Activated CD4-positive, alpha-beta T cell treated with anti-CD3 and anti-CD28 coated beads, Interleukin-10, Interleukin-2, amounts not matched to agents 100 ng/mL and 50 ng/mL, durations not matched to agents 16 hours and 8 hours (primary cell): ENCODE results near the gene LRP4.
"Not testable (repeated sequence)": the region's sequence is repeated elsewhere in the genome, so short reads cannot be mapped to it uniquely, and the experiment has no call there.

Source experiments
- DNase-seq: peaks from one replicate; pipeline ENCODE4 v3.0.0-alpha.2; 2020

The LRP4 gene, protein sequence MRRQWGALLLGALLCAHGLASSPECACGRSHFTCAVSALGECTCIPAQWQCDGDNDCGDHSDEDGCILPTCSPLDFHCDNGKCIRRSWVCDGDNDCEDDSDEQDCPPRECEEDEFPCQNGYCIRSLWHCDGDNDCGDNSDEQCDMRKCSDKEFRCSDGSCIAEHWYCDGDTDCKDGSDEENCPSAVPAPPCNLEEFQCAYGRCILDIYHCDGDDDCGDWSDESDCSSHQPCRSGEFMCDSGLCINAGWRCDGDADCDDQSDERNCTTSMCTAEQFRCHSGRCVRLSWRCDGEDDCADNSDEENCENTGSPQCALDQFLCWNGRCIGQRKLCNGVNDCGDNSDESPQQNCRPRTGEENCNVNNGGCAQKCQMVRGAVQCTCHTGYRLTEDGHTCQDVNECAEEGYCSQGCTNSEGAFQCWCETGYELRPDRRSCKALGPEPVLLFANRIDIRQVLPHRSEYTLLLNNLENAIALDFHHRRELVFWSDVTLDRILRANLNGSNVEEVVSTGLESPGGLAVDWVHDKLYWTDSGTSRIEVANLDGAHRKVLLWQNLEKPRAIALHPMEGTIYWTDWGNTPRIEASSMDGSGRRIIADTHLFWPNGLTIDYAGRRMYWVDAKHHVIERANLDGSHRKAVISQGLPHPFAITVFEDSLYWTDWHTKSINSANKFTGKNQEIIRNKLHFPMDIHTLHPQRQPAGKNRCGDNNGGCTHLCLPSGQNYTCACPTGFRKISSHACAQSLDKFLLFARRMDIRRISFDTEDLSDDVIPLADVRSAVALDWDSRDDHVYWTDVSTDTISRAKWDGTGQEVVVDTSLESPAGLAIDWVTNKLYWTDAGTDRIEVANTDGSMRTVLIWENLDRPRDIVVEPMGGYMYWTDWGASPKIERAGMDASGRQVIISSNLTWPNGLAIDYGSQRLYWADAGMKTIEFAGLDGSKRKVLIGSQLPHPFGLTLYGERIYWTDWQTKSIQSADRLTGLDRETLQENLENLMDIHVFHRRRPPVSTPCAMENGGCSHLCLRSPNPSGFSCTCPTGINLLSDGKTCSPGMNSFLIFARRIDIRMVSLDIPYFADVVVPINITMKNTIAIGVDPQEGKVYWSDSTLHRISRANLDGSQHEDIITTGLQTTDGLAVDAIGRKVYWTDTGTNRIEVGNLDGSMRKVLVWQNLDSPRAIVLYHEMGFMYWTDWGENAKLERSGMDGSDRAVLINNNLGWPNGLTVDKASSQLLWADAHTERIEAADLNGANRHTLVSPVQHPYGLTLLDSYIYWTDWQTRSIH (N-terminal part only)

DNA sequence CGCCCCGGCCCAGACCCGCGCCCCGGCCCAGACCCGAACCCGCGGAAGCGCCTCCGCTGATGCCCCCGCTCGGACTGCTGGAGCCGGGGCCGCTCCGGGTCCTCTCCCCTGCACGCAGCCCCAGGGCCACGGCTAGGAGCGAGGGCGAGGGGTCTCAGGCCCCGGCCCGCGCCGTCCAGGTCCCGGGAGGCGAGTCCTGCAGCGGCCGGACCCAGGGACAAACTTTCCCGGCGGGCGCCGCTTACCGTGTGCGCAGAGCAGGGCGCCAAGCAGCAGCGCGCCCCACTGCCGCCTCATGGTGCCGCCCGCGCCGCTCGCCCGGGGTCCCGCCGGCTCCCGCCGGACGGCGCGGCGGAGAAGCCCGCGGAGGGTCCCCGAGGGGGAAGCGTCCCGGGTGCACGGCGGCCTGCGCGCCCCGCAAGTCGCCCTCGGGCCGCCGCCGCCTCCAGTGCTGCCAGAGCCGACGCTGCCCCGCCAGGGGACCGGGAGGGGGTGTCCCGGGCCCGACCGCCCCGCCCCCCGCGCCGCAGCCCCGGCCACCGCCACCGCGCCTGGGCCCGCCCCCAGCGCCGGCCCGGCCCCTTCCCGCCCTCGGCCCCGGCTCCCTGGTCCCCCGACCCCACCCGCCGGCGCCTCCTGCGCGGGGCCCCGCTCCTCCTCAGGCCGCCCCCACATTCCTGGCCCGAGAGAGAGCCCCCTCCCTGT is at the start of gene LRP4:
Gene LRP4 (minus strand): TSS at position 468 of the 705 bp plus-strand sequence. CDS start 171 bp downstream, at position 297.
- peak; percentile 36 for DNase-seq

DNA sequence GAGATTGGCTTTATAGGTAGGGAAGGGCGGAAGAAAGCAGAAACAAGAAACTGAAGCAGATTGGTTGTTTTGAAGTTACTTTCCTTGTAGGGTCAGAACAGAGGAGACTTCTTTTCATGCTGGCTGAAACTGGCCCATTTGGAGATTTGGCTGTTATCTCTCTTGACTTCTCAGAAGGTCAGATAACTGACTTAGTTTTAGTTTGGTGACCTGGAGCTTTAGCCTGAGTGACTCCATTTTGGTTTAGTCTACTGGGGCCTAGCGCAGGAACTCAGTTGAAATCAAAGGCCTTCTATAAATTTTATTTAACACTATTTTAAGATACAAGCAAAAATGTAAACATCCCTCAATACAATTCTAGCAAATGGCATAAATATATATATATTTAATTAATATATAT is 49.6 kb upstream of the LRP4 start:
- no peak for DNase-seq

DNA sequence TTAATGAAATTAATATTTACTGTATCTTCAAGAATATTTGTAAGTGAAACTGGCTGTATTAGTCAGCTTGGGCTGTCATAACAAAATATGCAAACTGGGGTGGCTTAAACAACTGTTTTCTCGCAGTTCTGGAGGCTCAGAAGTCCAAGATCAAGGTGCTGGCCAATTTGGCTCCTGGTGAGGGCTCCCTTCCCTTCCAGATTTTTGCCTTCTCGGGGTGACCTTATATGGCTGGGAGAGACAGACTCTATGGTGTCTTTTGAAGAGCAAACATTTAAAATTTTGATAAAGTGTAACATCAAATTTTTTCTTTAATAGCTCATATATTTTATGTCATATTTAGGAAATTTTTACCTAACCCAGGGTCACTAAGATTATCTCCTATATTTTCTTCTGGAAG is 48.4 kb upstream of the LRP4 start:
- DNase-seq = no peak

DNA sequence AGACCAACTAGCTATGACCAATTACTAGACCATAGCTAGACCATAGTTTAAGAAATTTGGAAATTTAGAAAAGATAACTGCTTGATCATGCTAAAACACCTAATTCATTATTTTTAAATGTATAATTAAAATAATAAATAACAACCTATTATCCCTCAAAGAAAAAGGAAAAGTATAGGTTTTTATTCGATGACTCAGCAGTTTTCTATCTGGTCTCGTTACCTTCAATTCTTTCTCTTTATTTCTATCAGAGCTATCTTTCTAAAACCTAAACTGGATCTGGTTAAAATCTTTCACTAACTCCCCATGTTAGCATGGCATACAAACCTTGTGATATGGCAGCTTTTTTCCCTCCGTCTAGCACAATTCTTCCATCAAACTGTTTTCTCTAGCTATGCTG is 45.5 kb upstream of the LRP4 start:
- DNase-seq = no peak

DNA sequence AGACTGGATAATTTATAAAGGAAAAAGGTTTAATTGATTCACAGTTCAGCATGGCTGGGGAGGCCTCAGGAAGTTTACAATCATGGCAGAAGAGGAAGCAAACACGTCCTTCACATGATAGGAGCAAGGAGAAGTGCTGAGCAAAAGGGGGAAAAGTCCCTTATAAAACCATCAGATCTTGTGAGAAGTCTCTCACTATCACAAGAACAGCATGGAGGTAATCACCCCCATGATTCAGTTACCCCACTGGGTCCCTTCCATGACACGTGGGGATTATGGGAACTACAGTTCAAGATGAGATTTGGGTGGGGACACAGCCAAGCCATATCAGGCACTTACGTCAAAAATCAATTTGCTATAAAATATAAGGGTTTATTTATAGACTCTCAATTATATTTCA is 43.5 kb upstream of the LRP4 start:
- not testable (repeated sequence) for DNase-seq

DNA sequence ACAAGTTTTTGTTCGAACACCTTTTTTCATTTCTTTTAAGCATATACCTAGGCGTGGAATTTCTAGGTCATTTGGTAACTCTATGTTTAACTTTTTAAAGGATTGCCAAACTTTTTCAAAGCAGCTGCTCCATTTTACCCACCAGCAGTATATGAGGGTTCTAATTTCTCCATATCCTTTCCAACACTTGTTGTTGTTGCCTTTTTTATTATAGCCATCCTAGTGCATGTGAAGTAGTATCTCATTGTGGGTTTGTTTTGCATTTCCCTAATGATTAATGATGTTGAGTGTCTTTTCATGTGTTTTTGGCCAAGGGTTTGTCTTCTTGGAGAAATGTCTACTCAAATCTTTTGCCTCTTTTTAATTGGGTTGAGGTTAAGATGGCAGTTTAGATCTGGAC is 42.7 kb upstream of the LRP4 start:
- no peak for DNase-seq

DNA sequence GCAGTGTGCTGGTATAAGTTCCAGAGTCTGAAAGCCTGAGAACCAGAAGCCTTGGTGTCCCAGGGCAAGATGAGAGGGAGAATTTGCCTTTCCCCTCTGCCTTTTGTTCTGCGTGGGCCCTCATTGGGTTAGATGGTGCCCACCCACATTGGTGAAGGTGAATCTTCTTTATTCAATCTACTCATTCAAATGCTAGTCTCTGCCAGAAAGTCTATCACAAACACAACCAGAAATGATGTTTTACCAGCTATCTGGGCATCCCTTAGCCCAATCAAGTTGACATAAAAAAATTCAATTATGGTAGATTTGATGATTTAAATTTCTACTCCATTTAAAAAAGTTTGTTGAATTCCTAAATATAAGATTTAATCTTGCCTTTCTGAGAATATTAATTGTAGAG is 40.4 kb upstream of the LRP4 start:
- no peak for DNase-seq

DNA sequence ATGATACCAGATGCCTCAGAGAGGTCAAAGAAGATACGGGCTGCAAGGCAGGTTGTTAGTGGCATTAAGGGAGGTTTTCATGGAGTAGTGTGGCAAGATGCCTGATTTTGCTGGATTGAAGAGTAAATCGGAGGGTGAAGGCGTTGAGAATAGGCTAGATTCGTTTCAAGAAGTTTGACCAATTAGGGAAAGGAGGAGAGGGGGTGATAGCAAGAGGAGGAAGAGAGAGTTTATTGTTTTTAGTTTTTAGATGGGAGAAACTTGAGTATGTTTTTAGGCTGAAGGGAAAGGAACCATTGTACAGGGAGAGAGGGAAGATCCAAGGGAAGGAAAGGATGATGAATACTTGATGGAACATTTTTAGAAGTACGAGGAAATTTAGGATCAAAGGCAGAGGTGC is 34.7 kb upstream of the LRP4 start:
- DNase-seq = no peak

DNA sequence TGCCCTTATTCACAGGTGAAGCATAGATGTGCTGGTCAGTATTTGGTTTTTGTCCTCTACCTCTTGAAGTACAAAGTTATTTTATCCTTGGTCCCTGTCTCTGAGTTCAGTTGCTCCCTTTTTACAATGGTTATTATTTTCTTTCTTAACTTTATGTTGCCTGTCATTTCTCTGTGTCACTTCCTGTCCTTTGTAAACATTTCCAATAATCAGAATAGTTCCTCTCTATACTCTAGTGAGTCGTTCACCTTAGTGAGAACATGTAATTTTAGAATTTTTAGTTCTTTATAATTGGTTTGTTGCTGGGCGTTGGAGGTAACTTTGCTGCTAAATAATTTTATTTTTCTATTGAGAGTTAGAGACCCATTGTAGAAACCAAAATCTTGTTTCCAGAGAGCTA is 34.2 kb upstream of the LRP4 start:
- no peak for DNase-seq

DNA sequence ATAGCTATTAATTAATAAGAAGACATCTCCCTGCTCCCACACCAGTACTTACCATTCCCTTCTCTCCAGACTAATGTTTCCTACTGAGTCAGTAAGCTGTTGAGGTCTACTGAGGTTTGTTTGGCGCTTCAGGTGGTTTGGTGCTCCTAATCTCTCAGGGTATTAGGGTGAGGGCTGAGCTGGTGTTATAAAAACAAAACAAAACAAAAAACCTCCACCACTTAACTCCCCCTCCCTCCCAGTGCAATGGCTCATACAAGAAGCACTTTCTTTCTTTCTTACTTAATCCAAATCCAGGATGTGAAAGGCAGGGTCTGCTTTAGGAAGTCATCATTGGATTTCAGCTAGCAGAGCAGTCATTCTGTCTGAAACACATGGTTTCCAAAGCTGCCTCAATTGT is 33.5 kb upstream of the LRP4 start:
- no peak for DNase-seq

DNA sequence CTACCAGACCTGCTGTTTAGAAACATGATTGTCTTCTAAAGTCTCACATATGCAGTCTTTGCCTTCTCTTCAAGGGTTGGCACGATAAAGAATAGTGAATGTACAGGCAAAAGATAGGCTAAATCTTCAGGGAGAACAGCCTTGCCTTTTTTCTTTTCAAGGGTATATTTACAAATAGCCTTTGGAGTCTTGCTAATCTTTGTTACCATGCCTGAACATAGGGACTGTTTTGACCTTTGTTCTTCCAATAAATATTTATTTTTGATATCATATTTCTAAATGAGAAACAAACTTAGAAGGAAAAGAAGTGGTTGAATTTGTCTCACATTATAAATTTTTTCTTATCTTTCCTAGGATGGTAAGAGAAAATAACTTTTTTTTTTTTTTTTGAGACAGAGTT is 30.9 kb upstream of the LRP4 start:
- no peak for DNase-seq

DNA sequence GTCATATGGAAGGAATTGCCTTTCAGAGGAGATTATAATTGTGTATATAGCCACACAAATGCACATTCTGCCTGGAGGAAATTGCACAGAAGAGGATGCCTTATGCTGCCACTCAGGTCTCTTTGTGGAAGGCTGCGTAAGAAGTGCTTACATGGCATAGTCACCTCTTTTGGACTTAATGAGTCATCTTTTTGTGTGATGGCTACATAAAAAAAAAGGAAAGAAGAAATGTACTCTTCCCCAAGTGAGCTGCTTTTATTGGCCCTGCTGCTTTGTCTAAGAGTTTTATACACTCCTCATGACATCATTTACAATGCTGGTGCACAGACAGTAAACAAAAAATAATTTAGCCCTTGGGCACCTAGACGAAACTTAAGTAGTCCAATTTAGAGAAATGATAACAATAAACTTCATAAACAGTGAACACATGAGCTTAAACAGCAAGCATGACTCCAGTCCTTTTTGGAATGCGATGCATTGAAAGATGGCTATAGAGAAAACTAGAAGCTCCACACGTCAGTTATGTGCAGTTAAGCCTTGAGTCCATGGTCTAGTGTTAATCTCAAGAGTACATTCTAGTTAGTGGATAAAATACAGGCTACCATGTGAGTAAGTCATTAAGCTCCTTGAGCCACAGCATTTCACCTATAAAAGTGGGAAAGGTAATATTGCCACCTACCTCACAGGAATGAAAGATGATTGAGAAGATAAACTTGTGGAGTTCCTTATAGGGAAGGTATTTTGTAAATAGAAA is 30.2 kb upstream of the LRP4 start:
- DNase-seq = peak; percentile 6

DNA sequence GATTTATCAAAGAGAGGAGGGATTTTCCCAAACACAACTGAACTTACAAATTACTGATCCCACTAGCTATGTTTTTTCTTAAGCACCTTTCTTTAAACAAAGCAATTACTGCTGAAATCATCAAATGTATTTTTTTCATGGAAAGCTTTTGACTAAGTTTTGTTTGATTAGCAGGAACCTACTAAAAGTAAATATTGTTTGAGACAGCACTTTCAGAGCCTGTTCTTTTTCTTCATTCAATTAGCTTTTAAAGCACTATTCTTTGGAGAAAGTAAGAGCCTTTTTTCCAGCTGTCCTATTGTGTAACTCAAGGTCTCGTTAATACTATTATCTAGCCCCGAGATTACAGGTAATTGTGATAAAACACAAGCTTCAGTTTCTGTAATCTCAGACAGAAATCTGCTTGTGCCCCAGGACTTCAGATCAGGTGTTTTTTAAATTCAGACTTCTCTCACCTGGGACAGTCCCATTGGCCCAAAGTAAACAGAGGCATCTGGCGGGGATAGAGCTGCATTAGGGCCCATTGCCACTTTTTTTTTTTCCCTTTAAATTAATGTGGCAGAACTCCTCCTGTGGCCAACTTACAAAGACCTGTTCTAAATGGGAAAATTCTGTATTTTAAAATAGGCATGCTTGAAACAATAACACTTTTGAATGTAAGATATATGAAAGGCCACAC is 29.2 kb upstream of the LRP4 start:
- DNase-seq = no peak

DNA sequence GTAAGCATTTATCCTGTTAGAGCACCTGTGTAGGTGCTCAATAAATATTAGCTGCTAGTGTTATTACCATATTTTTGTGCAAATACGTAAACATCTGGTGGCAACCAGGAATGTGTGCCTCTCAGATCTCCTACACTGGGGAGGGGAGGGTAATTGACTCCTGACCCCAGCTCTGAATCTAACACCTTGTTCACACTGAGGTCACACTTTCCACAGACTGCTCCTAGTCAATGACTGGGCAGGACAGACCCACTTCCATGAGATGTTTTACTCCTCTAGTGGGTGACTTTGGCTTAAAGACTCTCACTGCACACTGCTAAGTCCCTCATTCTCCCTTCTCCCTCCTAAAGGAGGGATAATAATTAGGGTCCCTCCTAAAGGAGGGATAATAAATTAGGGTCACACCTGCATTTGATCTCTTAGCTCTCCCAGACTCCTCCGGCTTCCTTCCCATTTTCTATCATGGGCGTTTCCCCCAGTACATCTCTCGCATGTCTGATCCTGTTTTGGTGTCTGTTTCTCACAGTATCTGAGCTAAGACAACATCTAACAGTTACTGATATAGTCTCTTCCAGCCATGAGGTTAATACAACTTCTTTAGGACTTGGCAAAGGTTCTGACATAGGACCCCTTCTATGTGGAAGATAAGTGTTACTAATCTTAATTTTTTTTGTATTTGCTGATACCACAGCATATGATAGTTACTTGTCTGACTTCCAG is 26.2 kb upstream of the LRP4 start:
- DNase-seq = no peak

DNA sequence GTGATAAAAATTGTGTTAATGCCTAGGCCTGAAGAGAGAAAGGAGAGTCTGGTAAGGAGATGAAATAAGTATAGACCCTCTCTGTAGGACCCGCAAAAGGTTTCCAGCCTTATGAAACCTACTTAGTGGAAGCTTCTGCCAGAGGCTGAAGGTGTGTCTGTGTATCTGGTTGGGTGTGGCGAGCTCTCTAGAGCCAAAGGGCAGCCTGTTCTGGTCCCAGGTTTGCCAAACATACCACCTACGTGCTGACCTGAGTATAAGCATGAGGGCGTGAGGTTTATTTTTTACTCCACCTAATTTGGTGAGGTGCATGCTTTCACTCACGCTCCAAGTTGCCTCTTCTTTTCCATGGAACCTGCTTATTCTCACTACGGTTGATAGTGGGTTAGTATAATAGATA is 23.8 kb upstream of the LRP4 start:
- DNase-seq = no peak

DNA sequence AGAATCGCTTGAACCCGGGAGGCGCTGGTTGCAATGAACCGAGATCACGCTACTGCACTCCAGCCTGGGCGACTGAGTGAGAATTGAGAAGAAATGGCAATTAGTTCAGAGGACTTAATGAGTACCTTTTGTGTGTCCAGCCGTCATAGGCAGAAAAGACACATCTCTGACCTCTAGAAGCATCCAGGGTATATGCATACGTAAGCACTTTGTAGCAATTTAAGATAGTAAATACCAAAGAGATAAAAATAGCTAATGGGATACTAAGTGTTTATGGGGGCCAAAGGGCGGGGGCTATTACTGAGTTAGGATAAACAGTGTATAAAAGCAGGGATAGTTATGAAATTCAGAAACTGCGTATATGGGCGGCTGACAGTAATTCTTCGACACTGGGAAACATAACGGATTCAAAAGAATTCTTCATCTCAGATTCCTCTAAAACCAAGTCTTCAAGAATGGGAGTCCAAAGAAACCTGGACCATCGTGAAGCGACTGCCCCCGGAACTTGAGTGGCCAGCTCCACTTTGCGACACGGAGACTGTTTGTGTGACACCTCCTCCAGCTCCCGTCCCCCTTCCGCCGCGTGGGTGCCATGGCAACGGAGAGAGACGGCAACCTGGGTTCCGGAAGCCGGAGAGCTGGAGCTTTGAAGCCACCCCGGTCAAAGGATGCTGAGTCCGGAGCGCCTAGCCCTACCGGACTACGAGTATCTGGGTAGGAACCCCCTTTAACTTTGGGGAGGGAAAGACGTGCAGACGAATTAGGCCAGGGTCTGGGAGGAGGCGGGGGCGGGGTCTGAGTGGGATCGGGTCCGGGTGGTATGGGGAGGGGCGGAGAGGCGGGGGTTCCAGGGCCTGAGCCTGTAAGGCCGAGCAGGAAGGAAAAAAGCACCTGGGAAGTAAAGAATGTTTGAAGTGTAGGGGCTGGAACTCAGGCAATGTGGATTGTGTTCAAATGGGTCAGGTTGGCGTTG is 18.1 kb upstream of the LRP4 start, which contains the start of gene CSTPP1:
Gene CSTPP1 (plus strand): TSS at position 624 of the 973 bp plus-strand sequence. CDS start 45 bp downstream, at position 669.
- DNase-seq = peak; percentile 95

DNA sequence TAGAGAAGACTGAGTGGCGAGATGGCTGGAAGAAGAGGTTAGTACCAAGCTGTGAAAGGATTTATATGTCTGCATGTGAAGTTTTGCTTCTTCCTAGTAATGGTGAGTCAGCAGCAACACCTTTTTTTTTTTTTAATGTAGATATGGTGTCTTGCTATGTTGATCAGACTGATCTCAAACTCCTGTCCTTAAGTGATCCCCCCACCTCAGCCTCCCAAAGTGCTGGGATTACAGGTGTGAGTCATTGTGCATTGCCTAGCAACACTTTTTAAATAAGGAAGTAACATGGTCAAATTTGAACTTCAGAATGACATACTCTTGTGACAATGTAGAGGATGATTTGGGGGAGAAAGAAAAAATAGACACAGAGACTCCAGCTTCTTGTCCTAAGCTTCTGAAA is 11.7 kb upstream of the LRP4 start:
- no peak for DNase-seq

DNA sequence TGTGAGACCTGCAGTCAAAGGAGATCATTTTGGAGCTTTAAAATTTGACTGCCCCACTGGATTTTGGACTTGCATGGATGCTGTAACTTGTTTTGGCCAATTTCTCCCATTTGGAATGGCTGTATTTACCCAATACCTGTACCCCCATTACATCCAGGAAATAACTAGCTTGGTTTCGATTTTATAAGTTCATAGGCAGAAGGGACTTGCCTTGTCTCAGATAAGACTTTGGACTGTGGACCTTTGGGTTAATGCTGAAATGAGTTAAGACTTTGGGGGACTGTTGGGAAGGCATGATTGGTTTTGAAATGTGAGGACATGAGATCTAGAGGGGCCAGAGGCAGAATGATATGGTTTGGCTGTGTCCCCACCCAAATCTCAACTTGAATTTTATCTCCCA is 10.4 kb upstream of the LRP4 start:
- not testable (repeated sequence) for DNase-seq

DNA sequence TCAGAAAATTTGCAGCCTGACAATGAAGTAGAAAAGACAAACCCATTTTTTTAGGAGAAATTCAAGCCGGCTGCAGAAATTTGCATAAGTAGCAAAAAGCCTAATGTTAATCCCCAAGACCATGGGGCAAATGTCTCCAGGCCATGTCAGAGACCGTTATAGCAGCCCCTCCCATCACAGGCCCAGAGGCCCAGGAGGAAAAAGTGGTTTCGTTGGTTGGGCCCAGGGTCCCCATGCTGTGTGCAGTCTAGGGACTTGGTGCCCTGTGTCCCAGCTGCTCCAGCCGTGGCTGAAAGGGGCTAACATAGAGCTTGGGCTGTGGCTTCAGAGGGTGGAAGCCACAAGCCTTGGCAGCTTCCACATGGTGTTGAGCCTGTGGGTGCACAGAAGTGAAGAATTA is 9.6 kb upstream of the LRP4 start:
- DNase-seq = not testable (repeated sequence)
